ENCODE measurements around the gene RPL10.

GRCh38 chrX:154349359-154349935 is 48.7 kb upstream of the RPL10 start:
- TF ChIP-seq CTCF (IDR thresholded peaks at IDR 0.05) (no peak), POLR2A (IDR thresholded peaks at IDR 0.05) (no peak)
